HCEC 1CT (cell line): ENCODE measurements around the gene TERT.
"Not testable (repeated sequence)": the region's sequence is repeated elsewhere in the genome, so short reads cannot be mapped to it uniquely, and the experiment has no call there.

Source experiments
- DNase-seq: peaks from one replicate; pipeline ENCODE4 v3.0.0-alpha.2; 2017

Gene TERT

GRCh38 chr5:1231354-1231905, 63.4 kb downstream of the TERT start:
- DNase-seq = no peak

- DNase-seq = no peak
Observed at GRCh38 chr5:1230551-1230950, 64.3 kb downstream of the TERT start.

- no peak for DNase-seq
Observed at GRCh38 chr5:1229822-1230221, 65.0 kb downstream of the TERT start.

GRCh38 chr5:1229023-1229422, 65.8 kb downstream of the TERT start:
- DNase-seq = not testable (repeated sequence)

GRCh38 chr5:1228120-1228519, 66.7 kb downstream of the TERT start:
- DNase-seq = no peak

- peak; percentile 3 for DNase-seq
Observed at GRCh38 chr5:1227667-1228066, 67.2 kb downstream of the TERT start.

GRCh38 chr5:1226839-1227581, 67.9 kb downstream of the TERT start:
- DNase-seq = no peak

- DNase-seq = no peak
Observed at GRCh38 chr5:1226231-1226630, 68.6 kb downstream of the TERT start.

GRCh38 chr5:1225081-1225480, 69.8 kb downstream of the TERT start, which contains the start of gene SLC6A18:
Gene SLC6A18, plus strand, starts transcription at chr5:1225381. Its CDS starts 97 bp downstream, at chr5:1225478.
- no peak for DNase-seq

GRCh38 chr5:1224631-1225030, 70.2 kb downstream of the TERT start:
- DNase-seq = no peak

GRCh38 chr5:1223278-1223670, 71.6 kb downstream of the TERT start:
- no peak for DNase-seq

- DNase-seq = no peak
Observed at GRCh38 chr5:1222621-1223277, 72.1 kb downstream of the TERT start.

GRCh38 chr5:1222147-1222546, 72.7 kb downstream of the TERT start:
- no peak for DNase-seq

- DNase-seq = no peak
Observed at GRCh38 chr5:1221721-1222120, 73.1 kb downstream of the TERT start.

GRCh38 chr5:1220831-1221230, 74.0 kb downstream of the TERT start:
- no peak for DNase-seq

GRCh38 chr5:1220351-1220750, 74.5 kb downstream of the TERT start:
- no peak for DNase-seq

GRCh38 chr5:1219768-1220100, 75.1 kb downstream of the TERT start:
- no peak for DNase-seq

GRCh38 chr5:1219098-1219767, 75.6 kb downstream of the TERT start:
- no peak for DNase-seq

GRCh38 chr5:1218351-1219080, 76.4 kb downstream of the TERT start:
- no peak for DNase-seq

GRCh38 chr5:1217596-1218206, 77.2 kb downstream of the TERT start:
- DNase-seq = no peak

GRCh38 chr5:1216918-1217295, 78.0 kb downstream of the TERT start:
- DNase-seq = no peak

- DNase-seq = no peak
Observed at GRCh38 chr5:1216211-1216917, 78.5 kb downstream of the TERT start.
